ENCODE measurements around the gene GOLGA8R. TPM values are rescaled to one million over a fixed set of nuclear protein-coding genes. Genes with fewer than 3 reads are reported as not detected.

GOLGA8R gene, protein sequence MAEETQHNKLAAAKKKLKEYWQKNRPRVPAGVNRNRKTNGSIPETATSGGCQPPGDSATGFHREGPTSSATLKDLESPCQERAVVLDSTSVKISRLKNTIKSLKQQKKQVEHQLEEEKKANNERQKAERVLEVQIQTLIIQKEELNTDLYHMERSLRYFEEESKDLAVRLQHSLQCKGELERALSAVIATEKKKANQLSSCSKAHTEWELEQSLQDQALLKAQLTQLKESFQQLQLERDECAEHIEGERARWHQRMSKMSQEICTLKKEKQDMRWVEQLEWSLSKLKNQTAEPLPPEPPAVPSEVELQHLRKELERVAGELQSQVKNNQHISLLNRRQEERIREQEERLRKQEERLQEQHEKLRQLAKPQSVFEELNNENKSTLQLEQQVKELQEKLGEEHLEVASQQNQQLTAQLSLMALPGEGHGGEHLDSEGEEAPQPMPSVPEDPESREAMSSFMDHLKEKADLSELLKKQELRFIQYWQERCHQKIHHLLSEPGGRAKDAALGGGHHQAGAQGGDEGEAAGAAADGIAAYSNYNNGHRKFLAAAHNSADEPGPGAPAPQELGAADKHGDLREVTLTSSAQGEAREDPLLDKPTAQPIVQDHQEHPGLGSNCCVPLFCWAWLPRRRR
- 0.14 to 0.34 TPM (median 0.24 TPM) in 5 replicates for total RNA-seq (2022; extraction: Qiagen RNA extraction; ENCODE audit: low read depth)

GRCh38 chr15:30414160-30414559 lies at the start of gene GOLGA8R:
Gene GOLGA8R (minus strand): TSS chr15:30414260. CDS start chr15:30414162, 98 bp downstream.

DNA sequence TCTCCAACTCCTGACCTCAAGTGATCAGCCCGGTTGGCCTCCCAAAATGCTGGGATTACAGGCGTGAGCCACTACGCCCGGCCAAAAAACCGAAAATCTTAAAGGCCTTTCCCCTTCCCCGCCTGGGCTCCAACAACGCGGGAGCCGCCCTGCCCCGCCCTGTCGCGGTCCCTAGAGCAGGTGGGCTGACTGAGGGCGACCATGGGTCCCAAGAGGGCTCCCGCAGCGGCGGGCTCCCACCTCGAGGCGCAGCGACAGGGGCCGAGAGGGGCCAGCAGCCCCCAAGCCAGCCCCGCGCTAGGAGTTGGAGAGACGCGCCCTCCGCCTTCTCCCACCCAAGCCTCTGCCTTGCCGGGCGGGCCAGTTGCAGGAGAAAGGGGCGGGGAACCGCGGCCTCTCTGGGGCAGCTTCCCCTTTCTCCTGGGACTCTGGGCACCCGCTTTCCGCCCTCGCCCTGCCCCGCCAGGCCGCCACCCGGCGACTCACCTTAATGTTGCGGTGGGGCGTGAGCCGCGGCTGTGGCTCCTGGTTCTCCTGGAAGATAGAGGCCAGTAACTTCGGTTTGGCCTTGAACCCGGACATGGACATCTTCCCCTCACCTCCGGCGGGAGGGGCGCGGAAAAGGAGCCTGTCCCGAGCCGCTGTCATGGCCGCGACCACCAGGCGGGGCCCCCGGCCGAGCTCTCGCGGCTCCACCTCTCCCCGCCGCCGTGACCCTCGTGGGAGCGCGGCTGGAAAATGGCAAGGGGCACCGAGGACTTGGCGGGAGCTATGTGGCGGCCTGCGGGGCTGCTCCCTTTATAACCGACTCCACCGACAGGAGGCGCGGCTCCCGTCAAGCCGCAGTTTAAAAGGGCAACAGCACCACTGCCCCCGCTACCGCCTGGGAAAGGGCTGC lies 21.0 kb downstream of the GOLGA8R start, which contains the start of gene CHRFAM7A:
Gene CHRFAM7A, minus strand, starts transcription at position 775 of the 898 bp plus-strand sequence. CDS start 10,189 bp downstream, outside the sequence.

Other genes starting within 250 kb of the GOLGA8R start
- 4.7 to 7.8 TPM (median 6.7 TPM) in 5 replicates for gene CHRFAM7A, start 20.7 kb downstream of the GOLGA8R start, total RNA-seq (2022; extraction: Qiagen RNA extraction; ENCODE audit: low read depth)
- 0.14 TPM in 1 of 5 replicates, not detected in the others for gene GOLGA8Q, start 137.8 kb upstream of the GOLGA8R start, total RNA-seq (2022; extraction: Qiagen RNA extraction; ENCODE audit: low read depth)
- gene GOLGA8H, start 189.8 kb upstream of the GOLGA8R start, total RNA-seq (2022; extraction: Qiagen RNA extraction; ENCODE audit: low read depth) = 1.2 to 3.7 TPM (median 3.2 TPM) in 5 replicates